Measurements from ENCODE around the gene ZNF665.
"Not testable (repeated sequence)": the region's sequence is repeated elsewhere in the genome, so short reads cannot be mapped to it uniquely, and the experiment has no call there.

The ZNF665 gene

DNA sequence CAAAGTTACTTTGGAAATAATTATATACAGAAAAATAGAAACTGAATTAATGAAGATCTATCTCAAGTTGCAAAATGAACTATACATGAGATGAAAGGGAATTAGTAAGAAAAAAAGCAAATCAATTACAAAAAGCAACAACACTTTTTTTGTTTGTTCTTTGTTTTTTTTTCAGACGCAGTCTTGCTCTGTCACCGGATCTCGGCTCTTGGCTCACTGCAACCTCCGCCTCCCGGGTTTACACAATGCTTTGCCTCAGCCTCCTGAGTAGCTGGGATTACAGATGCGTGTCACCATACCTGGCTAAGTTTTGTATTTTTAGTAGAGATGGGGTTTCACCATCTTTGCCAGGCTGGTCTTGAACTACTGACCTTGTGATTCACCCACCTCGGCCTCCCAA lies 62.7 kb downstream of the ZNF665 start:
- TF ChIP-seq CTCF (IDR thresholded peaks at IDR 0.05; ENCODE audit: insufficient read depth, missing control alignments) = no peak
- DNase-seq (ENCODE audit: insufficient read length, low spot score) = no peak
- FAIRE-seq = no peak

- FAIRE-seq; DNase-seq (ENCODE audit: insufficient read length, low spot score): not testable (repeated sequence)
These were observed 66.2 kb downstream of the ZNF665 start for GRCh38 chr19:53126733-53127526.

DNA sequence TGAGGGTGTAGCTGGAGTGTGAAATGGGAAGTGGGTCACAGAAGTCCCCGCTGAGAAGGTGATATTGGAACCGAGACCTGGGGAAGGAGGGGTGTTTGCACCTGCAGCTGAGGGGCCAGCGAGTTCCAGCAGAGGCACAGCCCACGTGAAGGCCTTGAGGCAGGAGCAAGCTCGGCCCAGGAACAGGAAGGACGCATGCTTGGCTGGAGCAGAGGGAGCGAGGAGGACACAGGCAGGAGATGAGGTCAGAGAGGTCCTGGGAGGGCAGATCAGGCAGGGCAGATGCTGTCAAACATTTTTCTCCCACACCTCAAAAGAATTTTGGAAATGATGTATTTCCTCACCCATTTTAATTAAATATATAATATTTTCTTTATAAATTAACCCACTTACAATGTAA lies 69.8 kb downstream of the ZNF665 start:
- FAIRE-seq = no peak
- TF ChIP-seq CTCF (IDR thresholded peaks at IDR 0.05; ENCODE audit: insufficient read depth, missing control alignments) = no peak

More for the DNA sequence above, 69.8 kb downstream of the ZNF665 start:
- DNase-seq (ENCODE audit: insufficient read length, low spot score) = no peak

Data from D721Med (cell line).